Measurements from ENCODE around the gene MKRN2.
"Not testable (repeated sequence)": the region's sequence is repeated elsewhere in the genome, so short reads cannot be mapped to it uniquely, and the experiment has no call there.

Gene MKRN2

GRCh38 chr3:12588039-12589009 is 31.4 kb downstream of the MKRN2 start:
- DNase-seq (ENCODE audit: low spot score), result no peak

DNA sequence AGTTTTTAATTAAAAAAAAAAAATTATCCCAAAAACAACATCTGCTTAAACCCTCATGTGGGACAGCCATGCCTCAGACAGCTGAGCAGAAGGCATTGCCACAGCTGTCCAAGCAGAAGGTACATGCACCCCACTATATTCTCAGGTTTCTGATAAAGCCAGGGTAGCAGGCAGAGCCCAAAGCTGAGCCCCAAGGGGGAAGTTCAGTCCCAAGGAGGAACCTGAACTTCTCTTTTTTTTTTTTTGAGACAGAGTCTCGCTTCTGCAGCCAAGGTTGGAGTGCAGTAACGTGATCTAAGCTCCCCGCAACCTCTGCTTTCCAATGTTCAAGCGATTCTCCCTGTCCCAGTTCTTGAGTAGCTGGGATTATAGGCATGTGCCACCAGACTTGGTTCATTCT is 33.2 kb downstream of the MKRN2 start:
- no peak for DNase-seq (ENCODE audit: low spot score)

DNA sequence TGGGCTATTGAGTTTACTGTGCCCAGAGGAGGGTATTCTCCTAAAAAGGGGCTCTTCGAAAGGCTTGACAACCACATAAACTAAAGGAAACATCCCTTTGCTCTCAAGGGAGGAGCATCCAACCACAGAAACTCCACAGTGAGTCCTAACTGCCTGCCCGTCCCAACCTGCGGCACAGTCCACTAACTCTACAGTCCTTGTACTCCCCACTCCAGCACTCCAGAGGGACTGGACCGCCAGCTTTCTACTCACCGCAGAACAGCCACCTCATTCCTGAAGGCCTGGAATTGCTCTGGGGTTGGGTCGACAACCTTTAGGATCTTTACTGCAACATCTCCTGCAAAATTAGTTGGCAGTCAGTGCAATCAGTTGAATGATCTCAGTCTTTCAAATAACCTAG is 34.6 kb downstream of the MKRN2 start:
- DNase-seq (ENCODE audit: low spot score), result no peak

GRCh38 chr3:12591997-12592715 is 35.3 kb downstream of the MKRN2 start:
- no peak for DNase-seq (ENCODE audit: low spot score)

- DNase-seq (ENCODE audit: low spot score), result no peak
Observed at GRCh38 chr3:12593473-12593872, 36.6 kb downstream of the MKRN2 start.

- no peak for DNase-seq (ENCODE audit: low spot score)
Observed at GRCh38 chr3:12598890-12599289, 42.0 kb downstream of the MKRN2 start.

- no peak for DNase-seq (ENCODE audit: low spot score)
Observed at GRCh38 chr3:12601072-12601471, 44.2 kb downstream of the MKRN2 start.

GRCh38 chr3:12603969-12604368 is 47.1 kb downstream of the MKRN2 start:
- no peak for DNase-seq (ENCODE audit: low spot score)

DNA sequence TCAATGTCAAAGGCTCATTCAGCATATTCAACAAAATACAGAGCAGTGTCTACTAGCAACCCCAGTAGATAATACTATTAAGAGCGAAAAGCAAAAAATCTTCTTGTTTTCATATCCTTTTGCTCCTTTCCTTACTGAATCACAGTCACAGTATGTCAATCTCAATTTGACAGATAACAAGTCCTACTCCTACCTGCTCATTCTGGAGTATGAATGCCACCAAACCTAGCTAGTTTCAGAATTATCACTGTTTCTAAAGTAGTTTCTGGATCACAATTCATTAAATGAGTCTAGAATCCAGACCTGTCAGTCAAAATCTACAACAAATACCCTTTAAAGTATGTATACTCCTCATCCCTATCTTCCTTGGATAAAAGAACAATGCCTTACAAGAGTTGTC is 51.5 kb downstream of the MKRN2 start:
- no peak for DNase-seq (ENCODE audit: low spot score)

DNA sequence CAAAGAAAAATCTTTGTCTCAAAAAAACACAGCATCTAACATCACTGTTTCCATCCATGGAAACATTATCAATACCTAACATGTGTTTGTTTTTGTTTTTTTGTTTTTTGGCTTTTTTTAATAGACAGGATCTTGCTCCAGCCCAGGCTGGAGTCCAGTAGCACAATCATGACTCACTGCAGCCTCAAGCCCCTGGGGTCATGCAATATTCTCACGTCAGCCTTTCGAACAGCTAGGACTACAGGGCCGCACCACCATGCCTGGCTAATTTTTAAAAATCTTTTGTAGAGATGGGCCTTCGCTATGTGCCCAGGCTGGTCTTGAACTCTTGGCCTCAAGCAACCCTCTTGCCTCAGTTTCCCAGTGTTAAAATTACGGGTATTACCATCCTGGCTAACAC is 54.2 kb downstream of the MKRN2 start:
- no peak for DNase-seq (ENCODE audit: low spot score)

GRCh38 chr3:12612514-12613226 is 55.8 kb downstream of the MKRN2 start:
- no peak for DNase-seq (ENCODE audit: low spot score)

DNA sequence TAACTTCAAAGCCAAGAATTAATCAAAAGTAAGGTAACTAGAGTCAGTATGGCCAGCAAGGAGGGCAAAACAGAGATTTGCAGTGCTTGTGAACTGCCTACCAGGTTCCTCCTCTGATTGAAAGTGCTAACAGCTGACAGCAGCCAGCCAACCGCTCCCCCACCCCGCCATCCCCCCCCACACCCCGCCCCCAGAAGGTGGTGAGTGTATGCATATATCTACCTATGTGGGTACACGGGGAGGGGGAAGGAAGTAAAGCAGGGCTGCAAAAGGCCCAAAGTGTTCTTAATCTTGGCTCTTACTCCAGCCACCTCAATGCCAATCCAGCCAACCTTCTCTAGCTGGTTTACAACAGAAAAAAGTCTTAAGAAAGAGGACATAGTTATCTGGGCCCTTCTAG is 56.4 kb downstream of the MKRN2 start:
- no peak for DNase-seq (ENCODE audit: low spot score)

GRCh38 chr3:12615266-12615665 is 58.4 kb downstream of the MKRN2 start:
- DNase-seq (ENCODE audit: low spot score), result no peak

DNA sequence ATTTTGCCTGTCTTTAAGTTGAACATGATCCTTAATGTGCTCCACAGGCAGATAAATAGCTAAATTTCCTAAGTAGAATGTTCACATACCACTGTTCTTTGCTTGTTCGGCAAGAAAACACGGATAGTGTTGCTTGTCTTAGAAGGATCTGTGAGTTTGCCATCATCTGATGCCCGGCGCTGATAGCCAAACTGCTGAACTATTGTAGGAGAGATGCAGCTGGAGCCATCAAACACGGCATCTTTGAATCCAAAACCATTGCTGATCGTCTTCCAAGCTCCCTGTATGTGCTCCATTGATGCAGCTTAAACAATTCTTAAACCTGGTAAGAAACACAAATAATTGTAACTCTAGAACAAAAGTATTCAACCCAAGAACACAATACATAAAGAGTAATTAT is 61.5 kb downstream of the MKRN2 start:
- no peak for DNase-seq (ENCODE audit: low spot score)

DNA sequence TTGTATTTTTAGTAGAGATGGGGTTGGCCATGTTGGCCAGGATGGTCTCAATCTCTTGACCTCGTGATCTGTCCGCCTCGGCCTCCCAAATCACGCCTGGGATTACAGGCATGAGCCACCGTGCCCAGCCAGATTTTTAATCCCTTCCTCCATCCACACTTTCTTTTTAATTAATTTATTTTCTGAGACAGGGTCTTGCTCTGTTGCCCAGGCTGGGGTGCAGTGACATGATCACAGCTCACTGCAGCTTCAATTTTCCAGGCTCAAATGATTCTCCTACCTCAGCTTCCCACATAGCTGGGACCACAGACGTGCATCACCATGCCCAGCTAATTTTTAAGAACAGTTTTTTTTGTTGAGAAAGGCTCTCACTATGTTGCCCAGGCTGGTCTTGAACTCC is 63.4 kb downstream of the MKRN2 start:
- DNase-seq (ENCODE audit: low spot score), result no peak

DNA sequence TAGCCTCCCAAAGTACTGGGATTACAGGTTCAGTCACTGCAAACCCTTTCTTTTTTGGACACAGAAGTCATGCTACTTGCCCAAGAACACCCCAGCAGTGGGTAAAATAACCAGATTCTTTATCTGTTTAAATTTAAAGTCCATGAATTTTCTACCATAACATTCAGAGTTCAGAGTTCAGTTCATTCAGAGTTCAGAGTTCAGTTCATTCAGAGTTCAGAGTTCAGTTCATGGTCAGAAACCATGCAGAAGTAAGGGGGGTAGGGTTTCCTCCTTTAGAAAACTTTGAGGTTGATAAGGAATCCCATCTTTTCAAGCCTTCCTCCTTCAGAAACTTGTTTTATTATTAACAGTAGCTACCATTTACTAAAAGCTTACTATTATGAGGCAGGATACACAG is 63.8 kb downstream of the MKRN2 start:
- DNase-seq (ENCODE audit: low spot score), result no peak

- no peak for DNase-seq (ENCODE audit: low spot score)
Observed at GRCh38 chr3:12622335-12622734, 65.4 kb downstream of the MKRN2 start.

- DNase-seq (ENCODE audit: low spot score), result no peak
Observed at GRCh38 chr3:12624056-12624455, 67.2 kb downstream of the MKRN2 start.

- not testable (repeated sequence) for DNase-seq (ENCODE audit: low spot score)
Observed at GRCh38 chr3:12624964-12625363, 68.1 kb downstream of the MKRN2 start.

DNA sequence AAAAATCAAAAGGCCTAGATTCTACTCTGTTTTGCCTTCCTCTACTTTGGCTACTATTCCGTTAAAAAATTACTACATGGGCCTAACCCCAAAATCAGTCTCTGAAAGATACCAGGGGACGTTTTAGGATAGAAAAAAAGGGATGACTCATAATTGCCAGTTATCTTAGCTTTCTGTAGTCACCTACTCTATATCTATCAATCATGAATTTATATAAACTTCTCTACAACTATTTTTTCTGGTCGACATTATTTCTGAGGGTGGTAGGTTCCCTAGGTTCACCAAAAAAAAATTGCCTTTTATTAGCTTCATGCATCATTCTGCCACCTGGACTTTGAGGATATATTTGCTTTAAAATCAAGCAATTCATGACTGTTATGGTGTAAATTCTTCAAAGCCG is 70.5 kb downstream of the MKRN2 start:
- no peak for DNase-seq (ENCODE audit: low spot score)

DNA sequence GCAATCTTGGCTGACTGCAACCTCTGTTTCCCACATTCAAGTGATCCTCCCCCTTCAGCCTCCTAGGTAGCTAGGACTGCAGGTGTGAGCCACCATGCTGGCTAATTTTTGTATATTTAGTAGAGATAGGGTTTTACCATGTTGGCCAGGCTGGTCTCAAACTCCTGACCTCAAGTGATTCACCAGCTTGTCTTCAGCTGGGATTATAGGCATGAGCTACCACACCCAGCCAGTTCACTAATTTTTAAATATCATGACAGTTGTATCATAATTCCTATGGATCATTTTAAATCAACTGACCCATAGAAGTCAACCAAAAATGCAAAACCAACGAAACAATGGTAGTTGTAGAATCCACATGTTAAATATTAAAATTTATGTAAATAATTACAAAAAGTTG is 71.9 kb downstream of the MKRN2 start:
- DNase-seq (ENCODE audit: low spot score), result no peak

GRCh38 chr3:12629560-12629959 is 72.7 kb downstream of the MKRN2 start:
- no peak for DNase-seq (ENCODE audit: low spot score)

DNA sequence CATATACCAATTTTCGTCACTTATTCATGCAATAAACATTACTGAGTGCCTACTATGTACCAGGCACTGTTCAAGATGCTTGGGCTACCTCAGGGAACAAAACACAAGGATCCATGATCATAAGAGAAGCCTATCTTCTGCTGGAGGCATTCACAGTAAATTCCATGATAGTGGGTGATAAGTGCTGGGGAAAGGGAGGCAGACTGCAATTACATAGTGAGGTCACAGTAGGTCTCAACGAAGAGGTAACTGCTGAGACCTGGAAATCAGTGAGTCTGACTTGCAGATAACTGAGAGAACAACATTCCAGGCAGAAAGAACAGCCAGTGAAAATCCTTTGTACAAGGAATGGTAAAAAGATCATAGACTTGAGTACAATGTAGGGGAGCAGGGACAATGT is 73.4 kb downstream of the MKRN2 start:
- DNase-seq (ENCODE audit: low spot score), result no peak

Data from HuH-7.5 (cell line).